Vagina (tissue), 2 donors: ENCODE results near the gene COLEC12. TPM values are rescaled to one million over a fixed set of nuclear protein-coding genes. Genes with fewer than 3 reads are reported as not detected.

ENCODE experiments used
- DNase-seq, 2 donors: peaks; one replicate each; pipeline ENCODE4 v3.0.0-alpha.2; 2017; ENCODE audit errors: extremely low spot score in 2 of 2
- H3K27ac ChIP-seq: fragments of 200-600 bp; sonication (generic); one replicate; pipeline ENCODE4 v1.5.1; 2019
- H3K27me3 ChIP-seq: fragments of 200-600 bp; sonication (generic); one replicate; pipeline ENCODE4 v1.5.1; 2019
- H3K36me3 ChIP-seq, 2 donors: fragments of 200-600 bp; sonication (generic); one replicate each; pipeline ENCODE4 v1.5.1; 2017 to 2019
- H3K4me1 ChIP-seq: fragments of 200-600 bp; sonication (generic); one replicate; pipeline ENCODE4 v1.5.1; 2019
- H3K4me3 ChIP-seq, 2 donors: fragments of 200-600 bp; sonication (generic); 1 replicate in 1 of 2; 2 replicates in 1 of 2; pipeline ENCODE4 v1.5.1; 2016 to 2019
- H3K9me3 ChIP-seq: fragments of 200-600 bp; sonication (generic); one replicate; pipeline ENCODE4 v1.5.1; 2019
- CTCF ChIP-seq, 3 experiments: fragments of 450-650 bp in 2 of 3; fragments of 200-600 bp in 1 of 3; sonication (generic) in 1 of 3; IDR thresholded peaks; one replicate each; pipeline ENCODE4 v1.5.1; 2017 to 2019; ENCODE audit warnings: antibody characterized with exemption in 3 of 3, mild to moderate bottlenecking in 2 of 3, moderate library complexity in 2 of 3
- POLR2A ChIP-seq, 2 donors: fragments of 450-650 bp; IDR thresholded peaks; one replicate each; pipeline ENCODE4 v1.6.1; 2017; ENCODE audit warnings: antibody characterized with exemption in 2 of 2, mild to moderate bottlenecking in 2 of 2, moderate library complexity in 2 of 2
- POLR2AphosphoS5 ChIP-seq, 2 donors: sonication (generic); formaldehyde crosslinking; IDR thresholded peaks; one replicate each; pipeline ENCODE4 v1.9.0; 2017; ENCODE audit warnings: antibody characterized with exemption in 2 of 2, mild to moderate bottlenecking in 2 of 2, low read depth in 1 of 2; ENCODE audit not compliant: insufficient read depth in 1 of 2
- intact Hi-C: fragments of 100-400 bp; cut with DNase I; formaldehyde crosslinking; loops from one replicate; pipeline ENCODE4 v1.15.1; 2023
- total RNA-seq: library from RNA; depleted of rRNA; stranded (reverse); fragments of >200 nt; gene quantifications from one replicate; pipeline ENCODE4 v1.2.3, GENCODE V29; 2016

Gene COLEC12
- total RNA-seq, 1 donor from 2014 or later: 18.9 TPM

- H3K4me1 ChIP-seq: no peaks in the 10 kb centered on the region
- no peaks in the 10 kb centered on the region for H3K36me3 ChIP-seq
- H3K27me3 ChIP-seq: no peaks in the 10 kb centered on the region
- no peaks in the 10 kb centered on the region for H3K9me3 ChIP-seq
- DNase-seq: no peak
- H3K4me3 ChIP-seq: no peak overlapping the region
- no peak overlapping the region for H3K27ac ChIP-seq
- intact Hi-C loops: no loop called here
- no peak for TF ChIP-seq CTCF (IDR thresholded peaks at IDR 0.05)
- no peak for TF ChIP-seq POLR2A (IDR thresholded peaks at IDR 0.05)
- no peak for TF ChIP-seq POLR2AphosphoS5 (IDR thresholded peaks at IDR 0.05; ENCODE audit: insufficient read depth in 1 of 2, low read depth in 1 of 2)
These were observed 120.7 kb downstream of the COLEC12 start for GRCh38 chr18:379681-380330.

DNA sequence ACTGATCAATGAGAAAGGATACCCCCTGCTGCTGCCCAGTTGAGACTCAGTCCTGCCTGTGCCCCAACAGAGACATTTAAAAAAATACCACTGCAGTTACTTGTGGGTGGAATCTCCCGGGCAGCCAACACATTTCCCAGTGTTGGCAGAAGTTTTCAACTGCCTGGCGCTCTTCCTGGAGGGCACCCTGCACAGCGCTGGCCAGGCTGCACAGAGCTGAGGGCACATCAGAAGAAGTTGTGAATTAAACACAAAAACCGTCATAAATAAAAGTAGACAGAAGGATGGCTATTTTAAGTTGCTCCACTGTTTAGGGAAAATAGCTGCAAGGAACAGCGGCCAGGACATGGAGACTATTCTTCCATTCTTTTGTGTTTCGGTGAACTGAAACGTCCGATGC, 122.4 kb downstream of the COLEC12 start:
- Histone ChIP-seq H3K27ac (no peak overlapping the region), H3K9me3 (no peaks in the 10 kb centered on the region), H3K4me1 (no peaks in the 10 kb centered on the region), H3K27me3 (no peaks in the 10 kb centered on the region), H3K36me3 (no peaks in the 10 kb centered on the region), H3K4me3 (no peak overlapping the region)
- no peak for DNase-seq
- intact Hi-C loops: no loop called here
- TF ChIP-seq POLR2AphosphoS5 (IDR thresholded peaks at IDR 0.05; ENCODE audit: insufficient read depth in 1 of 2, low read depth in 1 of 2) (no peak), CTCF (IDR thresholded peaks at IDR 0.05) (no peak), POLR2A (IDR thresholded peaks at IDR 0.05) (no peak)

- Histone ChIP-seq H3K27ac (no peak overlapping the region), H3K4me3 (no peak overlapping the region), H3K27me3 (no peaks in the 10 kb centered on the region), H3K36me3 (no peaks in the 10 kb centered on the region), H3K9me3 (no peaks in the 10 kb centered on the region), H3K4me1 (no peaks in the 10 kb centered on the region)
- DNase-seq: no peak
- intact Hi-C loops: no loop called here
- TF ChIP-seq POLR2A (IDR thresholded peaks at IDR 0.05): no peak
- TF ChIP-seq CTCF (IDR thresholded peaks at IDR 0.05): no peak
- no peak for TF ChIP-seq POLR2AphosphoS5 (IDR thresholded peaks at IDR 0.05; ENCODE audit: insufficient read depth in 1 of 2, low read depth in 1 of 2)
These were observed 123.4 kb downstream of the COLEC12 start for GRCh38 chr18:377088-377487.

- H3K27ac ChIP-seq: no peak overlapping the region
- H3K4me3 ChIP-seq: no peak overlapping the region
- TF ChIP-seq POLR2AphosphoS5 (IDR thresholded peaks at IDR 0.05; ENCODE audit: insufficient read depth in 1 of 2, low read depth in 1 of 2) (no peak), POLR2A (IDR thresholded peaks at IDR 0.05) (no peak), CTCF (IDR thresholded peaks at IDR 0.05) (no peak)
- H3K36me3 ChIP-seq: no peaks in the 10 kb centered on the region
- H3K27me3 ChIP-seq: no peaks in the 10 kb centered on the region
- intact Hi-C loops: no loop called here
- peaks cover 3% of the 10 kb centered on the region for H3K4me1 ChIP-seq
- H3K9me3 ChIP-seq: no peaks in the 10 kb centered on the region
- DNase-seq: no peak
These were observed 124.2 kb downstream of the COLEC12 start for GRCh38 chr18:376311-376710.

DNA sequence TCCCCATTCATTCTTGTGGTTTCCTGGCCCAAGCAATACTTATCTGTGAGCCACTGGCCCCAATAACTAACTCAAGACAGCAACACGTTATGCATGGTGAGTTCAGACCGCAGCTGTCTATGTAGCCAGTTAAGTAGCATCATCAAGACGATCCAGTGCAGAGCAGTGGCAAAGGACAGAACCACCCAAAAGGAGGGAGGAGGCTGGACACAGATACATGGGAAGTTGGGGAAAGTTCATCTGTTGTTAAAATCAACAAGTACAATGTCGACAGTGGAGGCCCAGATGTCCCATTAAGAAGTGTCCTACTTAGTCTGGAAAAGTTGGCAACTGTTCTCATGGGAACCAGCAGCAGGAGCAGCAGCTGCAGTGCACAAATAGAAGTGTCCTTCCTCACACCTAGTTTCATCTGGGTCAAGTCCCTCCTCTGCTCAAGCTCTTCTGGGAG, 125.8 kb downstream of the COLEC12 start:
- H3K4me3 ChIP-seq: no peak overlapping the region
- H3K27ac ChIP-seq: no peak overlapping the region
- no peak for DNase-seq
- no peaks in the 10 kb centered on the region for H3K27me3 ChIP-seq
- H3K4me1 ChIP-seq: peaks cover 9% of the 10 kb centered on the region
- TF ChIP-seq CTCF (IDR thresholded peaks at IDR 0.05) (no peak), POLR2AphosphoS5 (IDR thresholded peaks at IDR 0.05; ENCODE audit: insufficient read depth in 1 of 2, low read depth in 1 of 2) (peak in 1 of 2 donors; percentile 7), POLR2A (IDR thresholded peaks at IDR 0.05) (no peak)
- no peaks in the 10 kb centered on the region for H3K9me3 ChIP-seq
- intact Hi-C loops: no loop called here
- no peaks in the 10 kb centered on the region for H3K36me3 ChIP-seq
